Aorta (tissue), 5 donors: Measurements from ENCODE around the gene DRD2. TPM values are rescaled to one million over a fixed set of nuclear protein-coding genes. Genes with fewer than 3 reads are reported as not detected.

Source experiments
- ATAC-seq: fragments of 200-7000 bp; cut with Tn5 transposase; one replicate; pipeline ENCODE4 v1.9.1; 2022; ENCODE audit warnings: moderate library complexity; ENCODE audit not compliant: low FRiP score
- DNase-seq, 2 donors: peaks; one replicate each; pipeline ENCODE4 v3.0.0-alpha.2; 2020
- H3K27ac ChIP-seq, 2 donors: one replicate each; pipeline ENCODE4 v1.5.1; 2013; ENCODE audit warnings: low read length in 2 of 2, mild to moderate bottlenecking in 2 of 2, moderate library complexity in 2 of 2, control low read depth in 1 of 2, inconsistent platforms in 1 of 2, low read depth in 1 of 2
- H3K27me3 ChIP-seq, 2 donors: one replicate each; pipeline ENCODE4 v1.6.1; 2013; ENCODE audit warnings: control low read depth in 1 of 2, low read length in 1 of 2, mild to moderate bottlenecking in 1 of 2, moderate library complexity in 1 of 2; ENCODE audit not compliant: insufficient read depth in 2 of 2, control insufficient read depth in 1 of 2
- H3K36me3 ChIP-seq, 2 donors: one replicate each; pipeline ENCODE4 v1.6.1; 2013; ENCODE audit warnings: control low read depth in 1 of 2, low read length in 1 of 2, mild to moderate bottlenecking in 1 of 2; ENCODE audit not compliant: insufficient read depth in 2 of 2, control insufficient read depth in 1 of 2
- H3K4me1 ChIP-seq, 2 donors: one replicate each; pipeline ENCODE4 v1.6.1; 2013; ENCODE audit warnings: low read length in 2 of 2, control low read depth in 1 of 2, mild to moderate bottlenecking in 1 of 2, moderate library complexity in 1 of 2; ENCODE audit not compliant: insufficient read depth in 2 of 2, control insufficient read depth in 1 of 2
- H3K4me3 ChIP-seq, 2 donors: one replicate each; pipeline ENCODE4 v1.5.1; 2013; ENCODE audit warnings: low read length in 2 of 2, control low read depth in 1 of 2, mild to moderate bottlenecking in 1 of 2
- H3K9me3 ChIP-seq: one replicate; pipeline ENCODE4 v1.6.1; 2013; ENCODE audit warnings: mild to moderate bottlenecking, low read length; ENCODE audit not compliant: control insufficient read depth
- whole genome bisulfite sequencing, 2 donors: extraction: QIAGEN DNeasy Blood & Tissue Kit; methylation state at CpG; one replicate each; pipeline ENCODE4 v1.1.7; 2013; 5-methylcytosine and 5-hydroxymethylcytosine counted together
- intact Hi-C, 2 donors: fragments of 100-400 bp; cut with DNase I; formaldehyde crosslinking; loops; one replicate each; pipeline versions ENCODE4 v1.14.2 to v1.15.0; 2022
- polyA plus RNA-seq, 2 donors: library from polyadenylated mRNA; stranded (reverse); fragments of 200-250 nt; gene quantifications; one replicate each; pipeline ENCODE4 v1.2.3, GENCODE V29; 2013
- total RNA-seq, 2 donors: library from RNA; stranded (reverse); fragmentation: NEBNext Ultra II Directional; extraction: Animal tissue kit (Norgen Biotek cat#: 25700); gene quantifications; one replicate each; pipeline ENCODE4 v1.2.1, GENCODE V29; 2021
- donor health status: healthy with polysubstance abuse.
- donor health status: Bipolar disorder and iron deficiency.
- donor health status: DM: no; HTN: no; CAD: no.
- donor health status: DM: no; HTN: no; CAD: no.
- donor health status: DM: yes; HTN: yes; CAD: no.

Gene DRD2
- total and polyA plus RNA-seq, 4 donors = 0.48 to 1.3 (median 0.60) TPM

DNA sequence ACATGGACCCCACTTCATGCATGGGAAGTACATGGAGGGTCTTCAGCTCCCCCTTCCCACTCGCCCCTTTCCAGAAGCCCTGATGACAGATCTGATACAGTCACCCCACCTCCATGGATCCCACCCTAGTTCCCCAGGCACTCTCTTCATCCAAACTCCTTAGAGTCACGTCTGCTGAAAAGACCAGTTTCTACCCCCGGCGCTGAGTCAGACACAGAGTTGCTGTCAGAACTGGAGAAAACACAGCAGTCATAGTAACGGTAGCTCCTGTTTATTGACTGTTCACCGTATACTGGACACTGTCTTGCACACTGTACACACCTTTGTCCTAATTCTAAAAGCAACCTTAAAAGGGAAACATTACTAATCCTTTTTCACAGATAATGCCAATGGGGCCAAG lies 29.1 kb downstream of the DRD2 start:
- no peaks in the 10 kb centered on the region for H3K9me3 ChIP-seq
- DNase-seq (no peak), ATAC-seq (no peak)
- 46 to 73% methylated on average over 6 of the region's 6 CpGs for WGBS, 2 donors
- no peak overlapping the region for H3K4me3 ChIP-seq
- intact Hi-C loops = no loop called here
- no peaks in the 10 kb centered on the region for H3K36me3 ChIP-seq
- H3K27me3 ChIP-seq = no peaks in the 10 kb centered on the region
- H3K27ac ChIP-seq = no peak overlapping the region
- no peaks in the 10 kb centered on the region for H3K4me1 ChIP-seq

DNA sequence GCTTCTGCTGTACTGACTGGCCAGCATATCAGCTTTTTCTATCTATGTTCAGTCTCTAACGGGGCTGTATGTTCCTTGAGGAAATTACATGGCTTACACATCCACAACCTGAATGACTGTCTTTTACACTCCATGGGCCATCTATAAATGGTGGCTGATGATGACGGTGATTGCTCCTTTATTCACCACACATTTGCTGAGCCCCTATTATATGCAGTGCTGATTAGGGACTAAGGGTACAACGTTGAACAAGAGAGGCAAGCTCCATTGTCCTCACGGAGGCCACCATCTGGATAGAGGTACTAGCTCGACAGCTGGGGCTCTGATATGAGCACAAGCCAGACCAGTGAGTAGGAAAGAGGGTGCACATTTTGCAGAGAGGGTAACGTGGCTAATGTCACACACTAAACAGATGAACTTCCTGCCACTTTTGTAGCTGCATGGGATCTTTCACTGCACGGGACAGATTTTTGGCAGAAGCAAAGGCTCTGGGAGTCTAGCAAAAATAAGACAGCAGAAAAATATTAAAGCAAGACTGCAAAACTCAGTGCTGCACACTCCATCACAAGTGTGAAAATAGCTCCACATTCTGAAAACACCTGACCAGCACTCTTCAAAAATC lies 30.6 kb downstream of the DRD2 start:
- intact Hi-C loops = no loop called here
- ATAC-seq (no peak), DNase-seq (no peak)
- no peak overlapping the region for H3K4me3 ChIP-seq
- no peaks in the 10 kb centered on the region for H3K27me3 ChIP-seq
- no peaks in the 10 kb centered on the region for H3K9me3 ChIP-seq
- H3K36me3 ChIP-seq = no peaks in the 10 kb centered on the region
- no peaks in the 10 kb centered on the region for H3K4me1 ChIP-seq
- H3K27ac ChIP-seq = no peak overlapping the region
- WGBS, 2 donors = 24 to 26% methylated on average over 7 of the region's 7 CpGs

- intact Hi-C loops = no loop called here
These were observed 34.4 kb downstream of the DRD2 start for GRCh38 chr11:113440816-113441215.

DNA sequence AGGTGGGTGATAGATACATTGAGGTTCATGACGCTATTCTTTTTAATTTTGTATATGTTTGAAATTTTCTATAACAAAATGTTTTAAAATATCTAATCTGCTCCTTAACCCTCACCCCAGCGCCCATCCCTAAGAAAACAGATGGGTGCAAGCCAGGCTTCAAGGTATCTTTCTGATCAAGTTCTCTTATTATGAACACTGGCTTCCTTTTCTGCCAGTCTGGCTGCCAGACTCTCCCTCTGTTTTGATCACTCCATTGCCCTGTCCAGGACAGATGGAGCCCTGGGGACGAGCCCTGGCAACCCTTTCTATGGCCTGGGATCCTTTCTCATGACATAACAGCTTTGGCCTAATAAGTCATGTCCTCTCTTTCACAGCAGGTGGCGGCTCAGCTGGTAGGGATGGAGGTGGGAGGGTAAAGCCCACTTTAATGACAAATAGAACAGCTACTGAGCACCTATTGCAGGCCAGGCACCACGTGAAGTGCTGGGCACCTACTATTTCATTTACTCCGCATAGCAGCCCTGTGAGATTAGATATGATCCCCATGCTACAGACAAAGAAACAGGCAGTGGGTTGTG lies 38.4 kb downstream of the DRD2 start:
- Histone ChIP-seq H3K27ac (no peak overlapping the region), H3K9me3 (no peaks in the 10 kb centered on the region), H3K36me3 (no peaks in the 10 kb centered on the region), H3K4me1 (no peaks in the 10 kb centered on the region), H3K4me3 (no peak overlapping the region), H3K27me3 (no peaks in the 10 kb centered on the region)
- 52% methylated on average over 6 of the region's 6 CpGs for WGBS, 2 donors
- intact Hi-C loops = no loop called here
- no peak for ATAC-seq
- DNase-seq = no peak

More at GRCh38 chr11:113440816-113441215, 34.4 kb downstream of the DRD2 start:
- Histone ChIP-seq H3K27me3 (no peaks in the 10 kb centered on the region), H3K36me3 (no peaks in the 10 kb centered on the region), H3K4me1 (no peaks in the 10 kb centered on the region), H3K27ac (no peak overlapping the region), H3K4me3 (no peak overlapping the region), H3K9me3 (no peaks in the 10 kb centered on the region)
- DNase-seq (no peak), ATAC-seq (no peak)
- WGBS, 2 donors = 68 to 73% methylated on average over 2 of the region's 2 CpGs

- Histone ChIP-seq H3K4me1 (no peaks in the 10 kb centered on the region), H3K4me3 (no peak overlapping the region), H3K27ac (no peak overlapping the region), H3K9me3 (no peaks in the 10 kb centered on the region), H3K36me3 (no peaks in the 10 kb centered on the region), H3K27me3 (no peaks in the 10 kb centered on the region)
- intact Hi-C loops = no loop called here
- ATAC-seq (no peak), DNase-seq (no peak)
- WGBS, 2 donors = 78 to 79% methylated on average over 8 of the region's 8 CpGs
These were observed 39.8 kb downstream of the DRD2 start for GRCh38 chr11:113435190-113435968.

GRCh38 chr11:113431746-113432145 lies 43.5 kb downstream of the DRD2 start:
- ATAC-seq (no peak), DNase-seq (no peak)
- Histone ChIP-seq H3K27me3 (no peaks in the 10 kb centered on the region), H3K4me3 (no peak overlapping the region), H3K4me1 (no peaks in the 10 kb centered on the region), H3K9me3 (no peaks in the 10 kb centered on the region), H3K27ac (no peak overlapping the region), H3K36me3 (no peaks in the 10 kb centered on the region)
- intact Hi-C loops = no loop called here
- 78 to 81% methylated on average over 4 of the region's 4 CpGs for WGBS, 2 donors

GRCh38 chr11:113426686-113427085 lies 48.5 kb downstream of the DRD2 start:
- Histone ChIP-seq H3K27me3 (no peaks in the 10 kb centered on the region), H3K27ac (no peak overlapping the region), H3K36me3 (no peaks in the 10 kb centered on the region), H3K4me3 (no peak overlapping the region), H3K9me3 (no peaks in the 10 kb centered on the region), H3K4me1 (no peaks in the 10 kb centered on the region)
- intact Hi-C loops = no loop called here
- no peak for ATAC-seq
- 85 to 91% methylated on average over 6 of the region's 6 CpGs for WGBS, 2 donors
- no peak for DNase-seq

DNA sequence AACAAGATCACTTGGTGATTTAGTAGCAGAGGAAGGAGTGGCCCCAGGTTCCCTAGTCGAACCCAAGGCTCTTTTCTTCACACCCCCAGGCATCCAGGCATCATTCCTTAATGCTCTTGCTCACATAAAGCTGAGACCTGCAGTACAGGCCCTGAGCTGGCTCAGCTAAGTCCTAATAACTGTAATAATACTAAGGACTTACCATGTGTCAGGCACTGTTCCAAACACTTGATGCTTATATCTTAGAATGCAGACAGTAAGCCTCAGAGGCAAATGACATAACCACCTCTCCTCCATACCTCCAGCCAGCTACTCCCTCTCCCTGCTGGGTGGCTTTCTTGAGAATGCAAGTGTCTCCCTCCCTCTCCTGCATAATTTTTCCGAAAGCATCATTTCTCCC lies 54.4 kb downstream of the DRD2 start:
- Histone ChIP-seq H3K27ac (no peak overlapping the region), H3K4me1 (no peaks in the 10 kb centered on the region), H3K36me3 (no peaks in the 10 kb centered on the region), H3K9me3 (no peaks in the 10 kb centered on the region), H3K27me3 (no peaks in the 10 kb centered on the region), H3K4me3 (no peak overlapping the region)
- DNase-seq (no peak), ATAC-seq (no peak)
- intact Hi-C loops = no loop called here
- 43 to 68% methylated on average over 2 of the region's 2 CpGs for WGBS, 2 donors
